ENCODE data around the gene PSMB5.

The PSMB5 gene

GRCh38 chr14:23034498-23035302, at the start of gene PSMB5:
Gene PSMB5, minus strand, starts transcription at chr14:23034900. Its CDS starts 19 bp downstream, at chr14:23034881.
- peak; percentile 78 for DNase-seq

DNA sequence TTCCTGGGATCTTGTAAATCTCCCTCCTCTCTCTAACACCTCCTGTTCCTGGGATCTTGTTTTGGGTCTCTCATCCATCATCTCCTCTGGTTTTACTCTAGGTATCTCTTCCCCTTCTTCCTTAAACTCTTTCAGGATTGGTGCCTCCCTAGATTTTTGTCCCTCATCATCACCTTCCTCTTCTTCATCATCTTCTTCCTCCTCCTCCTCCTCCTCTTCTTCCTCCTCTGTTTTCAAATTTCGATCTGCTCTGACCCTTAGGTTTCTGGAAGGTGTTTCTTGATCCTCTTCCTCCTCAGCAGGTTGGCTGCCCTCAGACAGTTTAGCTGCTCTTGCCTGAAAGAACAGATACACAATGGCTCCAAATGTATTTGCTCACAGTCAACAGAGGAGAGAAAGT, 45.8 kb upstream of the PSMB5 start:
- DNase-seq, result no peak

DNA sequence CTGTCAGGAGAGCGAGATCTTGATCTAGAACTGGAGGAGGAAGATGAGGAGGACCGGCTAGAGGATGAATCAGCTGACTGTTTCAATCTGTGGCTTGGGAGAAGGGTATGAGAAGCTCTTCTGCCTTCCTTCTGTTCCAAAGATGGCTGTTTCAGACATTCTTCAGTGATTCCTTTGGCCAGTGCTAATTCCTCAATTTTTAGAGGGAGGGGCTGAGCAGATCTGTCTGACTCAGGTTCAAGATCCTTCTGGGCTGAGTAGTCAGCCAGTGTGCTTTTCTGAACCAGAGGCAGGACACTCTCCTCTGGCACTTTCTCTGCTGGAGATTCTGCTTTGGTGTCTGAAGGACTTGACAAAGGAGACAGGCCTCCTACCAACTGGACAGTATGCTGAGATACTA, 45.0 kb upstream of the PSMB5 start:
- no peak for DNase-seq

DNA sequence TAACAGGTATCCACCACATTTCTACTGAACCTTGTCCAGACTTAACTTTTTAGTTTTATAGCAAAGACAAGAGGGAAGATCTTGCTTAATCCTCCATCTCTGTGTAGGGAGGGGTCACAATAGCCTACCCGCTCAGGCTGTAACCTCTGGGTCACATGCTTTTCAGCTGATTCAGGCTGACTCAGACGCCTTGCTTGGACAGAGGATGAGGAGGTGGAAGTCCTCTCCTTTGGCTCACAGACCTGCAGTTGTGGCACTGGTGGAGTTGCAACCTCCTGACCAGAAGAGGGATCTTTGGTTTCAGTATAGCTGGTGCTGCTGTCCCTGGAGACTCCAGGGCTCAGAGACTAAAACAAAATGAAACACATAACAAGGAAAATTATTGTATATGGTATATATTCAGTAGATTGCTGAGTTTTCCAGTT, 44.0 kb upstream of the PSMB5 start:
- DNase-seq, result no peak

DNA sequence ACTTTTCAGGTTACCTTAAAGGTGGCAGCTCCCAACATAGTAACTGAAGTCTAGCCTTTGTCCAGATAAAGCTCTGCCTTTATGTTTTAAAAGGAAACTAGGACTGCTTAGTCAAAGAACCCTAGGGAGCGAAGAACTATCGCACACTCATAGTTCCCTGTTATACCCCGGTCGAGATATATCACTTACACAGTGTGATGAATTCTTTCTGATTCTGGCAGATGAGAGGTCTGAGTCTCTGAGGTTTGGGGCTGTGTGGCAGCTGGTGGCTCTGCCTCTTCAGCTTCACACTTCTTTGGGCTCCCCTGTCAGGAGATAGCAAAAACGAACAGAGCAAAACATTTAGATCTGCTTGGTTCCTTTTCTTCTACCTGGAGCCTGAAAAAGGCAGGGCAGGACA, 43.3 kb upstream of the PSMB5 start:
- DNase-seq, result no peak

DNA sequence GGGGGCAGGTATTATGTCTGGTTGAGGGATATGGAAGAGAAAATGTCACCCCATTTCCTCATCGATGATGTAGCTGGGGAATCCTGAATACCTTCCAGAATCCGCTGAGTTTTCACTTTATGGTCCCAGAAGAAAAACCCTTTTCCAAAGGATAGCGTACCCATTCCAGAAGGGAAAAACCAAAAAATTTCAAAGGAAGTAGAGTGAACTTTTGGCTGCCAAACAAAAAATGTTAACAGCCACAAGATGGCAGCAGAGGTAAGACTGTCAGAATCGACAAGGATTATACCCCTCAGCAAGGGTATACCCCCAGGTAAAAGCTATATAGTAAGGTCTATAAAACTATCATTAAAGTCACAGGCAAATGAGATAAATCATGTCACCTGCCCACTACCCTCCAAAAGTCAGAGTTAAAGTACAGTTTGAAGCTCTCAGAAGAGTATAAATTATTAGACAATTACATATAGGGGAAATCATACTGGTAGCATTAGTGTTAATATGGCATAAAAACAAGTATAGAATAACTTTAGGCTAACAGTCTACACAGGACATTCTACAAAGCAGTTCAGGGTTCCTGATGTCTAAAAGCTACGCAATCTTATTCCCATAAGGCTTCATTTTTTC, 42.2 kb upstream of the PSMB5 start:
- DNase-seq, result no peak

GRCh38 chr14:23074906-23075305, 40.2 kb upstream of the PSMB5 start:
- no peak for DNase-seq

- DNase-seq, result no peak
Measured at GRCh38 chr14:23071921-23072539, 37.3 kb upstream of the PSMB5 start.

- peak; percentile 74 for DNase-seq
Measured at GRCh38 chr14:23071244-23071920, 36.7 kb upstream of the PSMB5 start.

DNA sequence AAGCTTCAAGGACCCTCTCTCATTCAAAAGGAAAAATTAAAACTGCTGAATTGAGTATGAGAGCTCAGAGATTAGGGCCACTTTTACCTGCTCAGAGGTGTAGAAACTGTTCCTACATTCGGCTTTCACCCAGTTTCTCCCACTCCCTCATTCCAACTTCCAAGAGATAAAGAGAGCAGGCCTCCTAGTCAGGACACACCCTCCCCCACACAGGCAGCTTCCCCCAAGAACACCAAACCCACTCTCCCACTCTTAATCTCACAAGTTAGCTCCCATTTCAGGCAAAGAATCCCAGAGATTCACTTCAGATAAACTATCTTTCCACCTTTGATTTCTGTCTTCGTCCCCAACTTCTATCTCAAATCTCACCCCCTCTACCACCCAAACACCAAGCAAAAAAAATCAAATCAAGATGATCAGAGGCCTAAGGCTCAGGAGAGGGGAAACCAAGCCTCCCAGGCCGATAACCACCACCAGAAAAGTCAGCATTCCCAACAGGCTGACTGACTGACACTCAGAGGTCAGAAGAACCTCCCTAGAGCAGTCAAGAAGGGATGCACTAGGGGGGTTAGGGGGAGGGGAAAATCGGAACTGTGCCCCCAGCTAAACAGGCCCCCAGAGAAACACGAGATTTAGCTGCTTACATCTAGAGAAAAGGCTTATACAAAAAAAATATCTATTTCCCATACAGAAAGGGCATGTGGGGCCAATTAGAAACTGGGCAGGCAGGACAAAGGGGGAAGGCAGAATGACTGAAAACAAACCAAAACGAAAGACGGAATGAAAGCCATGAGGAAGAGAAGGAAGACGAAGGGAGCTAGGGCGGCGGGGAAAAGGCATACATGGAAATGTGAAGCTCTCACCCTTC, 35.8 kb upstream of the PSMB5 start:
- no peak for DNase-seq

DNA sequence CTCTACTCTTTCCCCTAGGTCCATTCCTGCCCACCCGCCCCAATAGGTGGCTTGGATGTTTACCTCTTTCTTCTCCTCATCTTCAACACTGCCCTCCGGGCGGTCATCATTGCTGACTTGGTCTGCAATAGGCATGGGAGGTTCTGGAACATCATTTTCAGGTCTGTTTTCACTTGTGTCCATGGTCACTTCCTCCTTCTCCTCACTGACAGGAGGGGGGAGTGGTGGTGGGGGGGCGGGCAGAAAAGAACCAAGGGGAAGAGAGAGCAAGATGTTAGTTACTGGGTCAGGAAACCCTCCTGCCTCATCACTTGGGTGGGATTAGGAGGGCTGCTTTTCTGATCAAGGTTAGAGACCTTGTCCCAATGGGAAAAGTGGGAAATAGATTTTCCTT, 34.7 kb upstream of the PSMB5 start:
- DNase-seq, result no peak

DNA sequence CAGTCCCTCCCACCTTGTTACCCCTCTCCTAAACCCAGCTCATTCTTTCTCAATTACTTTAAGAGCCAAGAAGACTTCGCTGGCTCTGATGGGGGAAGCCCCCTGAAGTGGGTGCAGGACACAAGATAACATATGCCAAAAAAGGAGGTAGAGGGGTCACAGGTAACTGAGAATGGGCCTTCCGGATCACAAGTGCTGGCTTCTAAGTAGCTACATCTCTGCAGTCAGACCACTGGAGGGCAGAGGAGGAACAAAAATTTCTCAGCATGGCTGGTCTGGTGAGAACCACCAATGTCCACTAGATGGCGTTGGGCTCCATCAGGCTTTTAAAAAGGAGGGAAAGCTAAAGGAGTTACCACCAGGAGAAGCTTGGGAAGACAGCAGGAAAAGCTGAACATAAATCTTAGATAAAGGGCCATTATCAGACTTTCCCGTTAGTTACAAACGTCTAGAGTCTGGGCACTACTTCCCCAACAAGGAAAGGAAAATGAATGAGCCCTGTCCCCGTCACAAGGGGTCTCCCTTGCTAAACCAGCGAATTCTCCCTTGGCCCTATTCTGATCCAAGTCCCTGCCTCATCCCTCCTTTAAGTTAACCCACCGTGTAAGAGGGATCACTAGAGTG, 34.2 kb upstream of the PSMB5 start:
- DNase-seq, result peak; percentile 59

GRCh38 chr14:23067847-23068788, 33.4 kb upstream of the PSMB5 start:
- no peak for DNase-seq

- DNase-seq, result no peak
Measured at GRCh38 chr14:23066855-23067744, 32.4 kb upstream of the PSMB5 start.

DNA sequence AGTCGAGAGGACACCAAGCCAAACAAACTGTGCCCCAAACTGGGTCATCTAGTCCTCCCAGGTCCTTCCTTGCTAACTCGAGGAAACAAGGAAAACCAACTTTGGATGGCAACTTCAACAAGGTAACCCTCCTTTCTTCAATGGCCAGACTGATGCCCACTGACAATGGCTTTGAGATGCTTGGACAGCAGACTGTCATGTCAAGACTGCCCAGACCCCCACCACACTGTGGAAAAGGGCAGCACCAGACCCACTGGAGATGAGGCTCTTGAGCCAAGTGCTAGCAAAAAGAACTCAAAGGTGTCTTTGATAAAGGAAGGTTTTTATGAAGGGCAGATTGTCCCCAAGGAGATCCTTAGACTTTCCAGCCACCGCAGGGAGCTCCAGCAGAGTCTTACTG, 31.7 kb upstream of the PSMB5 start:
- DNase-seq, result no peak

GRCh38 chr14:23063601-23064000, 28.9 kb upstream of the PSMB5 start:
- no peak for DNase-seq

- DNase-seq, result no peak
Measured at GRCh38 chr14:23062002-23062401, 27.3 kb upstream of the PSMB5 start.

GRCh38 chr14:23060536-23061260, 26.0 kb upstream of the PSMB5 start:
- no peak for DNase-seq

All from activated CD4-positive, CD25-positive, alpha-beta regulatory T cell treated with anti-CD3 and anti-CD28 coated beads, Interleukin-2, amount 50 U/mL, for 72 hours (primary cell).